H9 (cell line): ENCODE data around the gene VWC2. TPM values are rescaled to one million over a fixed set of nuclear protein-coding genes. Genes with fewer than 3 reads are reported as not detected.

ENCODE experiments used
- DNase-seq: peaks from one replicate; pipeline ENCODE4 v3.0.0-alpha.2; 2017
- H2AFZ ChIP-seq: one replicate; pipeline ENCODE4 v1.6.1; 2013; ENCODE audit warnings: mild to moderate bottlenecking, low read length, control low read depth, moderate library complexity
- H2AK5ac ChIP-seq: 2 replicates; pipeline ENCODE4 v1.6.1; 2013; ENCODE audit warnings: low read length, control low read depth, mixed read lengths; ENCODE audit not compliant: insufficient read length
- H2BK120ac ChIP-seq: one replicate; pipeline ENCODE4 v1.6.1; 2013; ENCODE audit warnings: low read depth, mild to moderate bottlenecking, low read length, control low read depth, inconsistent platforms; ENCODE audit not compliant: poor library complexity, severe bottlenecking
- H2BK12ac ChIP-seq: 2 replicates; pipeline ENCODE4 v1.6.1; 2013; ENCODE audit warnings: low read length, control low read depth, mixed read lengths, low read depth; ENCODE audit not compliant: insufficient read length
- H2BK15ac ChIP-seq: 2 replicates; pipeline ENCODE4 v1.6.1; 2013; ENCODE audit warnings: low read depth, low read length, control low read depth
- H2BK20ac ChIP-seq: one replicate; pipeline ENCODE4 v1.6.1; 2013; ENCODE audit warnings: low read depth, mild to moderate bottlenecking, low read length, control low read depth, inconsistent platforms; ENCODE audit not compliant: poor library complexity, severe bottlenecking
- H2BK5ac ChIP-seq: 2 replicates; pipeline ENCODE4 v1.6.1; 2013; ENCODE audit warnings: low read length, control low read depth, mixed read lengths; ENCODE audit not compliant: insufficient read length
- H3K14ac ChIP-seq: 2 replicates; pipeline ENCODE4 v1.6.1; 2013; ENCODE audit warnings: low read length, control low read depth; ENCODE audit not compliant: insufficient read depth
- H3K18ac ChIP-seq: 2 replicates; pipeline ENCODE4 v1.6.1; 2013; ENCODE audit warnings: low read depth, mild to moderate bottlenecking, mixed read lengths, low read length, control low read depth; ENCODE audit not compliant: insufficient read length
- H3K23ac ChIP-seq: 2 replicates; pipeline ENCODE4 v1.6.1; 2013; ENCODE audit warnings: low read length, control low read depth, mixed read lengths, low read depth; ENCODE audit not compliant: insufficient read length
- H3K23me2 ChIP-seq: 2 replicates; pipeline ENCODE4 v1.6.1; 2013; ENCODE audit warnings: low read depth, mild to moderate bottlenecking, mixed read lengths, low read length, control low read depth; ENCODE audit not compliant: insufficient read length, poor library complexity, severe bottlenecking
- H3K27ac ChIP-seq: 2 replicates; pipeline ENCODE4 v1.5.1; 2013; ENCODE audit warnings: low read length, control low read depth, mixed read lengths, low read depth; ENCODE audit not compliant: insufficient read length
- H3K27me3 ChIP-seq: 2 replicates; pipeline ENCODE4 v1.6.1; 2013; ENCODE audit warnings: low read length, control low read depth, inconsistent platforms; ENCODE audit not compliant: insufficient read depth
- H3K4ac ChIP-seq: 2 replicates; pipeline ENCODE4 v1.6.1; 2013; ENCODE audit warnings: low read depth, mild to moderate bottlenecking, control low read depth, inconsistent platforms, low read length, moderate library complexity
- H3K4me1 ChIP-seq: 2 replicates; pipeline ENCODE4 v1.6.1; 2013; ENCODE audit warnings: low read length, control low read depth, inconsistent platforms; ENCODE audit not compliant: insufficient read depth
- H3K4me2 ChIP-seq: 2 replicates; pipeline ENCODE4 v1.6.1; 2013; ENCODE audit warnings: low read length, control low read depth, mixed read lengths; ENCODE audit not compliant: insufficient read length, insufficient read depth
- H3K56ac ChIP-seq: 2 replicates; pipeline ENCODE4 v1.6.1; 2013; ENCODE audit warnings: low read depth, mild to moderate bottlenecking, mixed read lengths, low read length, control low read depth; ENCODE audit not compliant: insufficient read length
- H3K79me1 ChIP-seq: 2 replicates; pipeline ENCODE4 v1.6.1; 2013; ENCODE audit warnings: low read depth, mild to moderate bottlenecking, moderate library complexity, low read length, control low read depth, inconsistent platforms; ENCODE audit not compliant: insufficient read depth, poor library complexity, severe bottlenecking
- H3K79me2 ChIP-seq: 2 replicates; pipeline ENCODE4 v1.6.1; 2013; ENCODE audit warnings: low read length, control low read depth, inconsistent platforms; ENCODE audit not compliant: insufficient read depth
- H3K9ac ChIP-seq: 2 replicates; pipeline ENCODE4 v1.6.1; 2013; ENCODE audit warnings: low read length, control low read depth, mixed read lengths; ENCODE audit not compliant: insufficient read length; ENCODE audit errors: extremely low read depth
- H3K9me3 ChIP-seq: one replicate; pipeline ENCODE4 v1.6.1; 2013; ENCODE audit warnings: low read depth, low read length, inconsistent platforms; ENCODE audit not compliant: control insufficient read depth
- H3T11ph ChIP-seq: one replicate; pipeline ENCODE4 v1.6.1; 2013; ENCODE audit warnings: mild to moderate bottlenecking, low read length, control low read depth, inconsistent platforms
- H4K20me1 ChIP-seq: one replicate; pipeline ENCODE4 v1.6.1; 2013; ENCODE audit not compliant: control insufficient read depth, insufficient read length, insufficient read depth
- H4K5ac ChIP-seq: 2 replicates; pipeline ENCODE4 v1.6.1; 2013; ENCODE audit warnings: low read depth, mild to moderate bottlenecking, mixed read lengths, low read length, control low read depth; ENCODE audit not compliant: insufficient read length
- H4K8ac ChIP-seq: replicated peaks from 2 replicates; pipeline ENCODE4 v1.6.1; 2013; ENCODE audit warnings: low read length, control low read depth, mixed read lengths, low read depth; ENCODE audit not compliant: insufficient read length
- H4K91ac ChIP-seq: 2 replicates; pipeline ENCODE4 v1.6.1; 2013; ENCODE audit warnings: low read depth, mild to moderate bottlenecking, moderate library complexity, mixed read lengths, low read length, control low read depth; ENCODE audit not compliant: insufficient read length
- H3K27ac Mint-ChIP-seq, 3 experiments: 2 replicates in 2 of 3; 3 replicates in 1 of 3; pipeline ENCODE4 v1.8.0; 2020 to 2021; ENCODE audit warnings: mixed read lengths in 3 of 3, mild to moderate bottlenecking in 1 of 3, moderate library complexity in 1 of 3
- H3K27me3 Mint-ChIP-seq: 2 replicates; pipeline ENCODE4 v1.8.0; 2021; ENCODE audit warnings: low read depth, mild to moderate bottlenecking, moderate library complexity, mixed read lengths
- H3K36me3 Mint-ChIP-seq, 3 experiments: 2 replicates in 2 of 3; 3 replicates in 1 of 3; pipeline ENCODE4 v1.8.0; 2020 to 2021; ENCODE audit warnings: low read depth in 3 of 3, mixed read lengths in 3 of 3; ENCODE audit not compliant: insufficient read depth in 1 of 3
- H3K4me1 Mint-ChIP-seq, 2 experiments: 2 replicates each; pipeline ENCODE4 v1.8.0; 2020; ENCODE audit warnings: mixed read lengths in 2 of 2
- H3K4me3 Mint-ChIP-seq, 2 experiments: 2 replicates in 1 of 2; 3 replicates in 1 of 2; pipeline ENCODE4 v1.8.0; 2020 to 2021; ENCODE audit warnings: mild to moderate bottlenecking in 2 of 2, mixed read lengths in 2 of 2, moderate library complexity in 1 of 2
- H3K9me3 Mint-ChIP-seq, 2 experiments: 2 replicates in 1 of 2; 3 replicates in 1 of 2; pipeline ENCODE4 v1.8.0; 2020; ENCODE audit warnings: mild to moderate bottlenecking in 2 of 2, mixed read lengths in 2 of 2, moderate library complexity in 1 of 2
- CTCF ChIP-seq: fragments of 200-600 bp; sonication (generic); conservative IDR thresholded peaks from 3 replicates; pipeline ENCODE4 v1.8.0; 2021; ENCODE audit warnings: antibody characterized with exemption, mild to moderate bottlenecking
- WGBS: extraction: QIAGEN DNeasy Blood & Tissue Kit; methylation state at CpG from one replicate; pipeline ENCODE4 v1.1.7; 2013; ENCODE audit warnings: missing lambda C conversion rate, low lambda C conversion rate, mixed read lengths; ENCODE audit not compliant: insufficient read length; ENCODE audit errors: extremely low coverage; 5-methylcytosine and 5-hydroxymethylcytosine counted together
- total RNA-seq: library from RNA; stranded (reverse); gene quantifications from 2 replicates; pipeline ENCODE4 v1.2.1, GENCODE V29; 2021

The VWC2 gene
- total RNA-seq, 1 experiment from 2014 or later = 0.02 TPM

- Histone ChIP-seq H3K9me3 (no peaks in the 10 kb centered on the region), H4K8ac (no peak overlapping the region), H4K20me1 (no peaks in the 10 kb centered on the region), H2AK5ac (no peak overlapping the region), H3K79me2 (no peaks in the 10 kb centered on the region), H2BK20ac (no peak overlapping the region), H3K79me1 (no peaks in the 10 kb centered on the region), H2BK12ac (no peak overlapping the region), H3T11ph (no peak overlapping the region), H3K4ac (no peak overlapping the region), H3K23ac (no peak overlapping the region), H2BK120ac (no peak overlapping the region), H3K9ac (no peak overlapping the region), H3K4me1 (no peaks in the 10 kb centered on the region; the same call in 1 of the 2 replicates), H4K91ac (no peak overlapping the region), H2BK5ac (no peak overlapping the region), H3K27me3 (no peaks in the 10 kb centered on the region), H3K4me2 (no peak overlapping the region), H4K5ac (no peak overlapping the region), H3K18ac (no peak overlapping the region), H3K27ac (no peak overlapping the region), H3K23me2 (no peaks in the 10 kb centered on the region), H3K56ac (no peak overlapping the region), H2AFZ (no peak overlapping the region), H3K14ac (no peak overlapping the region), H2BK15ac (no peak overlapping the region)
- TF ChIP-seq CTCF = no peak
- no peak for DNase-seq
- Mint-ChIP-seq H3K4me1 (peaks cover 0 to 7% of the 10 kb centered on the region in 2 experiments; a peak in 1 of 4 replicates), H3K4me3 (no peak overlapping the region), H3K9me3 (peaks cover 0 to 2% of the 10 kb centered on the region in 2 experiments; a peak in 1 of 5 replicates), H3K27me3 (peaks cover 6% of the 10 kb centered on the region), H3K27ac (no peak overlapping the region), H3K36me3 (0 out of 7 replicates have a peak, but pooled peaks cover 0 to 4% (median 0%) of the 10 kb centered on the region in 3 experiments)
- WGBS = no CpG with 5 or more reads among the region's 3 CpGs
Observed at GRCh38 chr7:49762666-49763065, 10.8 kb upstream of the VWC2 start.
